Fibroblast of skin of abdomen (primary cell): ENCODE measurements around the gene RIMS1.

Experiments
- DNase-seq: peaks from one replicate; pipeline ENCODE4 v3.0.0-alpha.2; 2013

RIMS1 gene

GRCh38 chr6:72084992-72085569, 198.7 kb downstream of the RIMS1 start:
- peak; percentile 8 for DNase-seq

GRCh38 chr6:72094506-72094905, 208.2 kb downstream of the RIMS1 start:
- no peak for DNase-seq

- no peak for DNase-seq
Observed at GRCh38 chr6:72102561-72102960, 216.2 kb downstream of the RIMS1 start.

DNA sequence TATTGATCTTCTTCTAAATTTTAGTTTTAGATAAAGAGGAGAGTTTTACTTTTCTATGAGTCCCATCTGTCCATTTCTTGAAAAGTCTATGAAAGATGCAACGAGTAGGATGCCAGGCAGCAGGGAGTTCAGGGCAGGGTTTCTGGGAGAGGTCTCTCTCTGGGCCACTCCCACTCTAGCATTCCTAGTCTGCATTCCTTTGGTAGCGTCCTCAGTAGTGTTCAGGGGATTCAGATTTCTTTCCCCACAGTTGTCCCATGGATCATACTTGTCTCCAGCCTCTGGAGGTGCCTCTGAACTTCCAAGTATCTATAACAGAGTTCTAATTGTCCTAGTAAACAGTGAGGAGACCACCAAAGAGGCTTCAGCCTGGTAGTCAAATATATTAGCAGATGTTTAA, 225.3 kb downstream of the RIMS1 start:
- no peak for DNase-seq

DNA sequence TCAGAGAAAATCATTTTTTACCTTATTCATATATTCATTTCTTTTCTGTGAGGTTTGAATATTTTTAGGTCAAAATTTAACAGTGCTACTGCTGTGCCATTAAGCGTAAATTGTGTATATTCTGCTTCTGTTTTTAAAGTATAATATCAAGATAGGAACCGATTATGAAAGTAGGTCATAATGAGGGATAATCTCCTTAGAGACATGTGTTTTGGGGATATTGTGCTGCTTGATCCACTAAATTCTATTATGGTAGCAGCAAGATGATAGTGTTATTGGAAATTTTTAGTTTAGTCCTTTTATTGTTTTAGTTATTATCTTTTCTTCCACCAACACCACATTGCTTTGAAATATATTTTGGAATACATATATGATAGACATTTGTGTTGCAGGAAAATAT, 244.0 kb downstream of the RIMS1 start:
- DNase-seq, result no peak

GRCh38 chr6:72132427-72132826, 246.1 kb downstream of the RIMS1 start:
- no peak for DNase-seq

DNA sequence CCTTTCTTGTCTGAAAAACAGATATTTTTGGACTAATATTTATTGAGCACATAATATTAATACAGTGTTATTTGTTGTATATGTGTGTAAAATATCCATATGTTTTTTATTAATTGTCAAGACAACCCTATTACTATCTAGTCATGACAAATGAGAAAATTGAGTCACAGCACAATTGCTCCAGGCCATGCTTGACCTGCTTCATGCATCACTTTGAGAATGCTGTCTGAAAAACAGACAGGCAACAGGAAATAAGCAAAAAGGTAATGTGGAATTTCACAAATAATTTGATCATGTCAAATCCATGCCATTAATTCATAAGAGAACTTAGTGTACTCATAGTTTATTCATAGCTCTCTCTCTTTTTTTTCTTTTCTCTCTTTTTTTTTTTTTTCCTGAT, 246.5 kb downstream of the RIMS1 start:
- DNase-seq, result no peak

- no peak for DNase-seq
Observed at GRCh38 chr6:72133324-72133723, 247.0 kb downstream of the RIMS1 start.

DNA sequence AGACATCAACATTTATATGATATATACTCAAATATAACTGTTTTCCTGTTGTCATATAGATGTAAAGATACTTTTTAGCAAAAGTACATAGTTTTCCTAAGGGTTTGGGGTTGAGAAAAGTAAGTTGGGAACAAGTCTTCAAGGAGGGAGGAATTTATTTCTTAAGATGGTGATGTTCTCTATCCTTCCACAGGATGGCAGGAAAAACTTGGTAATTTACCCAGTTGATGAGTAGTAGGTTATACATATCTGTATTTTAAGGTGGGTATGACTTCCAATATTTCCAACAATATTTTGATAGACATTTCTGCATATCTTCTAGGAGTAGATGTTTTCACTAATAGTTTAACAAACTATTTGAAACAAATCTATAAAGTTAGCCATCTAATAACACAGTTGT, 254.4 kb downstream of the RIMS1 start:
- no peak for DNase-seq

DNA sequence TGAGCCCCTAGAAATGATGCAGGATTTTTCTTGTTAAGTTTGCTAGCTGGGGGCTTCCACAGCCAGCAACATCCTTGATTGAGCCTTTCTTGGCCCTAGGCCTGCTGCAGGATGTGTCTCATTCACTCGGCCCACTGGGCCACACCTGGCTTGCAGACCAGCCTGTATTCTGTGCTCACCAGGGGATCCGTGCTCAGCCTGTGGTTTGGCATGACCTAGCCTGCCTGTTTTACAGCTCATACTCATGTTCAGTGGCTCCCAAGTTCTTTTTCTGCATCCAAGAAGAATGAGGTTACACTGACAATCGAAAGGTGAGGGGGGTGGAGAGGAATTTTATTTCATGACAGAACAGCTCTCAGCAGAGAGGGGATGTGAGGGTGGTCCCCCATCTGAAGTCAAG, 263.4 kb downstream of the RIMS1 start:
- no peak for DNase-seq

GRCh38 chr6:72151742-72152141, 265.4 kb downstream of the RIMS1 start:
- no peak for DNase-seq

DNA sequence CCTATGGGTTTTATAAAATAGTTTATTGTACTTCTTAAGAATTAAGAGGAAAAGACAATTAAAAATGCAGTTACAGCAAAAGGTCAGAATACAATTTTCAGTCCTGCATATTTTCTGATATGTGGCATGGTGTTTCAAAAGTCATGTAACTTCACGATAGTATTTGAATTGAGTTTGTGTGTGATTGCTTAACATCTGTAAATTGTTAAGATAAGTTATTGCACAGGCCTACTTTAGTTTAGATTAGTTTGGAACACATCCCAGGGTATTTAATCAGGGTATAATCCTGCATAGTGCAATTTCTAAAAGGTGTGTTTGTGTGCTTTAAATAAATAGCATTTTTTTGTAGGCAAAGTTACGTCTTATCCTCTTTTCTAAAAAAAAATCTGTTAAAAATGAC, 289.6 kb downstream of the RIMS1 start:
- peak; percentile 52 for DNase-seq

GRCh38 chr6:72182337-72183246, 296.2 kb downstream of the RIMS1 start:
- peak; percentile 16 for DNase-seq

DNA sequence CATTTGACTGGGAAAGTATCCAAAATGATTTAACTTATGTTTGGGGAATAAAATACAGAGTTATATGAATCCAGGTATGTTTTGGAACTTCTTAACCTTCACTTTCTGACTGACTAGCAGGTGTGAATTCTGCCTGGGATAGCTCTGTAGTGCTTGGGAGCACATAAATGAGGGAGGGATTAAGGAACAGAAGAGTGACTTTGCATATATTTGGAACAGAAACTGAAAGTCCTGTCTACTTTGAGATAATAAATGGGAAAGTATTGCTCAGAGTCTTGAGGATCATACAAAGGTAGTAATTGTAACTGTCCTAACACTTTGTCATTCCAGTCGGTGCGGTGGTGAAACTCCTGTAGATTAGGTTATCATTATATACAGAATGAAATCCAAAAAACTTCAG, 317.6 kb downstream of the RIMS1 start:
- no peak for DNase-seq

GRCh38 chr6:72205500-72205899, 319.1 kb downstream of the RIMS1 start:
- DNase-seq, result no peak

DNA sequence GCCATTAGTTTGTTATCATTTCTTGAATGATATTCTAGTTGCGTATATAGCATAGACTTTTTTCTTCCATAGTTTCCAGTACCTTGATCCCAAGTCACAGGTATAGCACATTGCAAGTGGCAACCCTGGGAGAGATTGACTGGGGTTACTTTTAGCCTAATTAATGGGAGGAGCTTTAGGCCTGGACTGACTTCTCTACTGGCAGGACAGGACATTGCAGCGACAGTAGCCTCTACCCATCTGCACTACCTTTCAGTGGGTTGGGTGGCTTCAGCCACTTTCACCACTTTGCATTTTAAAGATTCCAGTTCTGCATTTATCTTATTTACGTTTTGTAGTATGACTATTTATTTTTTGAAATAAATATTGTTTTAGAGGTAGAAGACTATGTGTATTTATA, 320.3 kb downstream of the RIMS1 start:
- DNase-seq, result no peak

GRCh38 chr6:72212686-72213085, 326.3 kb downstream of the RIMS1 start:
- DNase-seq, result no peak

GRCh38 chr6:72213654-72214053, 327.3 kb downstream of the RIMS1 start:
- no peak for DNase-seq

DNA sequence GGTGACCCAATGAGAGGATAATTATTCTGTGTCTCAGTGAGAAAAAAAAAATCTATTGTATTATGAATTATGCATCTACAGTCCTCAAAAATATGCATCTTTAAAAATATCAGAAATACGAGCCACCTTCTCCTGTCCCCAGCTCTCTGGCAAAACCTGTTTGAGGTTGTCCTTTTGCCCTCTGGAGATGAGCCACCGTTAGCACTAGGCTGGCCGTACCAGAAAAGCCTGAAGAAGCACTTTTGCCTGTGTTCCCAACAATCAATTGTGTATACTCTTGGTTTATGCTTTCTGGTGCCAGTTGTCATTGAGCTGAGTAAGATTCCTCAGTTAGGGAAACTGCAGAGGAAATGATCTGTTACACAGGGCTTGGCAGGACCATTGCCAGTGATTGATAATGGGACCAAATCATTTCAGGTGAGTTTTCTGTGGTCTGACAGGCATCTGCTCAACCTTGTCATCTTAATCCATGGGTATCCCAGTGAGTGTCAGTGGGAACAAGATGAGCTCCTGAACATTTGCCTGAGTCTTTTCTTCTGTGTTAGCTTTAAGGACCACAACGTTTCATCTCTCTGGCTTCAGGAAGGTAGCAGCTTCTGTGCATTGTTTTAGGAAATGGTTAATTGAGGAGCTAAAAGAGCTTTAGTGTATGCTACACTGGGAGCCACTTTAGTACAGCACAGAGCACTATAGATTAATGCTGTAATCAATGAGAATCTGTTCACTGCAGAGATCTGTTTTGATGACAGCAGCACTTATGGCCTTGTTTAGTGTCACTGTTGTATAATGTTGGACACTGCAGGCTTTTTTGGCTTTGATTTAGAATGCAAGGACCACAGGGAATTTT, 330.1 kb downstream of the RIMS1 start:
- DNase-seq, result no peak

DNA sequence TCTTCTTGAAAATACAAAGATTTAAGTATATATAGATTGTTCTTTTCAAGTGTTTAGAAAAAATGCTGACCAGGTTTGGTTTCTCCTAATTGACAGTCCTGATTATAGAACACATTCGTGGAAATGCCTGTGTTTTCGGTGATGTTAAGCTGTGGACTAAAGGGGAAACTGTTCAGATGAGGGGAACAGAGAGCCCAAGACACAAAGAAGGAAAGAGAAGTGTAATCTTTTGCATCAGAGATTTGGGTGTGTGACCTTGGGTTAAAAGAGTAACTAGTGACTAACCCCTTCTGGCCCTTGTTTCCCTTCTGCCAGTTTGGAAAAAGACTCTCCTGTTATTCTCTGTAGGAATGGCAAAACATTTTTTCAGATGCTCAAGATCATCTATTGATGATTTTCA, 331.3 kb downstream of the RIMS1 start:
- no peak for DNase-seq

DNA sequence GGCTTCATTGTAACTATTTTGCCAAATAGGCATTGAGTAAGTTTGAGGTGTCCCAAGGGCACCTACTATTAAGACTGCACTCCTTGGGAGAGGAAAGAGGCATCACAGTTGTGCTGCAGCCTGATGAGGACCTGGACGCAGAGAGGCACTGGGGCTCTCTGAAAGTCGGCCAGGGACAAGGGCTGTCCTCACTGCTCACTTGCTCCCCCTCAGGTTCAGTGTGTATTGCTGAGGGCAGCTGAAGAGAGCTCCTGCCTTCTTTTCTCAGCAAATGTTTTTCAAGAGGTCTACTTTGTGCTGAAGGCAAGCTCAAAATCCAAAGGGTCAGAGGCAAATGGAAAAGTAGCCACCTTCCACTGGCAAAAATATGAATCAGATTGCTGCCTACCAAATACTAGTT, 331.8 kb downstream of the RIMS1 start:
- DNase-seq, result peak; percentile 26

DNA sequence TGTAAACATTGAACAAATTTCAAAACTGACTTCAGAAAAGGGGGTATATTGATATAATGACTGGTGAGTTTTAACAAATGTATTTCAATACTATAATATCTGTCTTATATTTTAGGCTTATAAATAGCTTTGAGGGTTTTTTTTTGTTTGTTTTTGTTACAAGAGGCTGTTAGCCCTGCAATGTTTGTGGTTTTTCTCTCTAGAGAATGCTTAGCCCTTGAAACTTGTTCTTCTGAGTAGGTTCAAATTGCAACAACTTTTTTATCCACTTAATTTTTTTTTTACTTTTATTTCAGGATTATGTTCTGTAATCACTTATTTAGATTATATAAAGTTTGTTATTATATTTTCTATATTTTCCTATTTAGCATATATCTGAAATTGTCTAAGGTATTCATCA, 333.2 kb downstream of the RIMS1 start:
- DNase-seq, result no peak

DNA sequence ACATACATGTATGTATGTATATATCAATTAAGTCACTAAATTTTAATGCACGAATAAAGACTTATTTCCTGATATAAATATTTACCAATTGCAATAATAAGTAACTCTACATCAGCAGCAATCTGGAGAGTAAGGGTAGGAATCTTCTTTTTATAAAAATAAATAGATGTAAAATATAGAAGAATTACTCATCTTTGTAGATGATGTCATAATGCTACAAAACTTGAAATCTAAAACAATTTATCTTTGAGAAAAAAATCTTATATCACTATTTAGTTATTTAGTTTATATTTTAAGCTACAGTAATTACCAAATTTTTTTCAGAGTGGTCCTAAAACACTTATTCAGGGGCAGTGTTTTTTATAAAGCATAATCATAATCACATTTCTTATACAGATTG, 351.7 kb downstream of the RIMS1 start:
- DNase-seq, result no peak
